Measurements from ENCODE around the gene ZFAND3. TPM values are rescaled to one million over a fixed set of nuclear protein-coding genes. Genes with fewer than 3 reads are reported as not detected.

Gene ZFAND3
- total RNA-seq, 4 donors from 2014 or later = 43.5 to 73.1 (median 49.0) TPM

- TF ChIP-seq CTCF (IDR thresholded peaks at IDR 0.05; ENCODE audit: low read depth) = no peak
These were observed 362.9 kb downstream of the ZFAND3 start for GRCh38 chr6:38182426-38182825.

GRCh38 chr6:38183856-38184584 is 364.5 kb downstream of the ZFAND3 start:
- TF ChIP-seq CTCF (IDR thresholded peaks at IDR 0.05; ENCODE audit: low read depth) = no peak

- TF ChIP-seq CTCF (IDR thresholded peaks at IDR 0.05; ENCODE audit: low read depth) = no peak
These were observed 365.1 kb downstream of the ZFAND3 start for GRCh38 chr6:38184585-38185080.

- TF ChIP-seq CTCF (IDR thresholded peaks at IDR 0.05; ENCODE audit: low read depth) = no peak
These were observed 365.7 kb downstream of the ZFAND3 start for GRCh38 chr6:38185244-38185643.

- TF ChIP-seq CTCF (IDR thresholded peaks at IDR 0.05; ENCODE audit: low read depth) = no peak
These were observed 366.2 kb downstream of the ZFAND3 start for GRCh38 chr6:38185752-38186151.

- TF ChIP-seq CTCF (IDR thresholded peaks at IDR 0.05; ENCODE audit: low read depth) = no peak
These were observed 367.8 kb downstream of the ZFAND3 start for GRCh38 chr6:38187325-38187724.

GRCh38 chr6:38187811-38188590 is 368.5 kb downstream of the ZFAND3 start:
- TF ChIP-seq CTCF (IDR thresholded peaks at IDR 0.05; ENCODE audit: low read depth) = no peak
